NCI-H446 (cell line): ENCODE measurements around the gene YPEL1.
"Not testable (repeated sequence)": the region's sequence is repeated elsewhere in the genome, so short reads cannot be mapped to it uniquely, and the experiment has no call there.

Experiments used
- DNase-seq, 2 experiments: peaks; one replicate each; lab custom pipeline; 2025; lab: John Stamatoyannopoulos, UW

YPEL1 gene

GRCh38 chr22:21698430-21699329 lies 36.9 kb downstream of the YPEL1 start:
- no peak for DNase-seq

DNA sequence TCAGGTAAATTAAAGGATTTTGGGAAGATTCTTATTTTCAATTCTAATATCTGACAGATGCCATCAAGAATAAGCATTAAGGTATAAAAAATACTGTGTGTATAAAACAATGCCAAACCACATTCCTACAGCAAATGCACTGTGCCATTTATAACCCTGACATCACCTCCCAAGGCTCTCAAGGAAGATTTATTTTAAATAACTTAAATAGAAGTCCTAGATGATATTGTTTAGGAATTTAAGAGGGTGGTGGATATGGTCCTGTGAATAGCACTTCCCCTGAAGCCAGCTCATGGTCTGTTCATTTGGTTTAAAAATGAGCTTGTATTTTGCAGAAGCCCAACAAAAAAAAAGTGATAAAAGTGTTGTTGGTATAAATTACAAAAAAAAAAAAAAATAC lies 37.7 kb downstream of the YPEL1 start:
- no peak for DNase-seq

GRCh38 chr22:21697021-21697771 lies 38.4 kb downstream of the YPEL1 start:
- DNase-seq, result no peak

- DNase-seq, result no peak
Measured at GRCh38 chr22:21696115-21696514, 39.5 kb downstream of the YPEL1 start.

GRCh38 chr22:21695430-21696085 lies 40.0 kb downstream of the YPEL1 start:
- no peak for DNase-seq

- no peak for DNase-seq
Measured at GRCh38 chr22:21694795-21695429, 40.7 kb downstream of the YPEL1 start.

GRCh38 chr22:21694394-21694793 lies 41.2 kb downstream of the YPEL1 start:
- DNase-seq, result no peak

DNA sequence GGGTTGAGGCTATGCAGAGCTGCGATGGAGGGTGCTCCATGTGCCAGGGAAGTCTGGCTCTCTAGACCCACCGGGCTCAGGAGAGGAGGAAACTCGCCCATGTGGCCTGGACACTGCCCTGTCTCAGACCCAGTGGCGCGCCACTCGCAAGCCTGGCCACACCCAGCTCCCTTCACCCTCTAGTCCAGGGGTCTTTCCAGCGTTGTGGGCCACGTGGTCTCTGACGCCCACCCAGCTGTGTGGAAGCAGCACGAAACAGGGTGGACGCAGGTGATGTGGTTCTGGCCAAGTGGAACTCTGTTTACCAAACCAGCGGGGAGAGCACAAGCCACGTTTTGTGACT lies 41.6 kb downstream of the YPEL1 start:
- DNase-seq, result no peak

- DNase-seq, result no peak
Measured at GRCh38 chr22:21693333-21693998, 42.1 kb downstream of the YPEL1 start.

GRCh38 chr22:21692856-21693255 lies 42.7 kb downstream of the YPEL1 start:
- DNase-seq, result not testable (repeated sequence)

- DNase-seq, result no peak
Measured at GRCh38 chr22:21691816-21692215, 43.8 kb downstream of the YPEL1 start.

DNA sequence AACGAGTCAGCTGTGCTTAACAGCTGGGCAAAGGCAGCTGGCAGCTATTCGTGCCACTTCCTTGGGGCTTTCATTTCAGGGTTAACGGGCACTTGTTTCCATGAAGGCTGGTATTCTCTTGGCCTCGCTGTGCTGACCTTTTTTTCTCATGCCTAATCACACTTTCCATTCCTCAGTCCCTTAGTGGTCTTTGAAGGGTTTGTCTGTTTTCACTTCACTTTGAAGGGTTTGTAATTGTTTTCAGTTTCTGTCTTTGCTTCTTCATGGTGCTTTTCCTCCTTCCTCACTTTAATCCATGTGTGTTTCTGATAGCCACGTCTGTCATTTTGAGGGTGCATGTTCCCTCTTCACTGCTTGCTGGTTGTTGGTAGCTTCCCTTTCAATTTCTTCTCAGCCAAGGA lies 45.2 kb downstream of the YPEL1 start:
- DNase-seq, result no peak

- DNase-seq, result no peak
Measured at GRCh38 chr22:21688706-21689381, 46.8 kb downstream of the YPEL1 start.

- DNase-seq, result no peak
Measured at GRCh38 chr22:21688341-21688705, 47.3 kb downstream of the YPEL1 start.

DNA sequence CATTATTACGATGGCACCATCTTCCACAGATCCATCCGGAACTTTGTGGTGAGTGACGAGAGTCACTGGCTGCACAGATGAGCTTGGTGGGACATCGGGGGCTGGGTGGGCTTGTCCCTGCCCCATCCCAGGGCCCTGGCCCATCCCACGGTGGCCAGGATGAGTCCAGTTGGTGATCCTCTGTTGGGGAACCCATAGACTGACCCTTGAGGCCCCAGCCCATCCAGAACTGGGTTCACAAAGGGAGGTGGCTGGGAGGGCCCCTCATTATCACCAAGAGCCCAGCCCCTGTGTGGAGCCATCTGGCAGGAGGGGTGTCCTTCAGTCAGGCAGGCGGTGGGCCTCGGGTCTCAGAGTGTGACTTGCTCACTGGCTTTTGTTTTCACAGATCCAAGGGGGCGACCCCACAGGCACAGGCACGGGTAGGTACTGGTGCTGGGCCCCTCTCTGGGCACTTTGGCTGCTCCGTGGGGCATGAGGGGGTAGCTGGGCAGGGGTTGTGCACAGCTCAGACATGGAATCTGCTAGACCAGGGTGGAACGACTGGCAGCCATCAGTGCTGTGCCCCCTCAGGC lies 47.8 kb downstream of the YPEL1 start:
- DNase-seq, result no peak

GRCh38 chr22:21686634-21687393 lies 48.8 kb downstream of the YPEL1 start:
- no peak for DNase-seq

DNA sequence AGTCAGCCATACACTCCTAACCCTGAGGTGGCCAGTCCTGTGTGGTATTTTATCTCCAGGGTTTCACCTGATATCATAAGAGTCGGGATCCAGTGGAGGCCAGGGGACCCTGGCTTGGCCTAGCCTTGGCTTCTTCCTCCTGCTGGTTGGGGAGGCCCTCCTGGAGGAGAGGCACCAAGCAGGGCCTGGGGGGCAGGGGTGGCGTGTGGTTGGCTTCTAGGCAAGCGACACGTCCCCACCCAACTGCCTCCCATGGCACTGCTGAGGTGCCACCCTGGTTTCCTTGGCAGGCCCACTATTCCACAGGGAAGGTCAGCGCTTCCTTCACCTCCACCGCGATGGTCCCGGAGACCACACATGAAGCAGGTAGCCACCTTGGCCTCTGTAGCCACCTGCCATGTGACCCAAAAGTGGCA lies 49.4 kb downstream of the YPEL1 start:
- DNase-seq, result no peak

GRCh38 chr22:21685164-21685513 lies 50.5 kb downstream of the YPEL1 start:
- DNase-seq, result no peak

DNA sequence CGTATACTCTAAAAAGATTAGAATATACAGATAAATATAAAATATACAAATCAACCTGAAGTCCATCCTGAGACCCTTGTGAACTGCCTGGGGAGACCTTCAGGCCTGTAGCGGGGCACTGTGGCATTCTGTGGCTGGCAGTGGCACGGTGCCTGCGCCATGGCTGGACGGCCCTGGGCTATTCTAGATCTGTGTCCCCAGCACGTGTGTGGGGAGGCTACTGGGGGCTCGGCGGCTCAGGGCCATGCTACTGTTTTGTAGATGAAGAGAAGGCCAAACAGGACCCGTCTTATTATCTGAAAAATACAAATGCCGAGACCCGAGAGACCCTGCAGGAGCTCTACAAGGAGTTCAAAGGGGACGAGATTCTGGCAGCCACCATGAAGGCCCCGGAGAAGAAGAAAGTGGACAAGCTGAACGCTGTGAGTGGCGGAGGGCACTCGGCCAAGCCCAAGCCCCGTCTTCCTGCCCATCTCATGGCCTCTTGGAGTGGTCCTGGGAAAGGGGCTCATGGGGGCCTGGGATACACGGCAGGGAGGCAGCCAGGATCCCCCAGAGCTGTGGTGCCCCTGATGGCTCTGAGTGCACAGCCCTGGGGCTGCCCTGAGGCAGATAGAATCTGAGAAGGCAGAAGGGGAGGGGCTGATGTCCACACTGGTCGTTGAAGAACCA lies 51.0 kb downstream of the YPEL1 start:
- no peak for DNase-seq

GRCh38 chr22:21683401-21683811 lies 52.2 kb downstream of the YPEL1 start:
- no peak for DNase-seq
